Activated naive CD8-positive, alpha-beta T cell treated with anti-CD3 and anti-CD28 coated beads, Interleukin-2, amount 10 ng/mL, durations not matched to agents 7 days and 5 days (primary cell): ENCODE data around the gene LENG8. TPM values are rescaled to one million over a fixed set of nuclear protein-coding genes. Genes with fewer than 3 reads are reported as not detected.

Source experiments
- ATAC-seq: fragments of 150-1000 bp; cut with Tn5 transposase; one replicate; pipeline ENCODE4 v1.10.0; 2021; ENCODE audit warnings: low read depth, moderate library complexity
- POLR2A ChIA-PET: fragments of 350-600 bp; sonication (Branson Sonifier 250); formaldehyde crosslinking; loops from one replicate; lab custom pipeline; 2021; ENCODE audit warnings: antibody characterized with exemption; lab: Charles Lee
- DNase-seq: peaks from one replicate; pipeline ENCODE4 v3.0.0; 2021
- H3K27ac Mint-ChIP-seq: one replicate; pipeline ENCODE4 v1.8.0; 2022; ENCODE audit warnings: mild to moderate bottlenecking, mixed read lengths
- H3K27me3 Mint-ChIP-seq: one replicate; pipeline ENCODE4 v1.8.0; 2022; ENCODE audit warnings: mild to moderate bottlenecking, moderate library complexity, mixed read lengths
- H3K36me3 Mint-ChIP-seq: one replicate; pipeline ENCODE4 v1.8.0; 2021; ENCODE audit warnings: mild to moderate bottlenecking, mixed read lengths
- H3K4me1 Mint-ChIP-seq: one replicate; pipeline ENCODE4 v1.8.0; 2021; ENCODE audit warnings: mixed read lengths
- H3K4me3 Mint-ChIP-seq: one replicate; pipeline ENCODE4 v1.8.0; 2022; ENCODE audit warnings: mild to moderate bottlenecking, moderate library complexity, mixed read lengths
- H3K9me3 Mint-ChIP-seq: one replicate; pipeline ENCODE4 v1.8.0; 2021; ENCODE audit warnings: mixed read lengths
- total RNA-seq, 2 experiments: library from RNA; stranded (reverse); gene quantifications; one replicate each; pipeline ENCODE4 v1.2.3, GENCODE V29; 2021

LENG8 gene
- total RNA-seq, 2 experiments from 2014 or later, result 338 to 359 TPM

DNA sequence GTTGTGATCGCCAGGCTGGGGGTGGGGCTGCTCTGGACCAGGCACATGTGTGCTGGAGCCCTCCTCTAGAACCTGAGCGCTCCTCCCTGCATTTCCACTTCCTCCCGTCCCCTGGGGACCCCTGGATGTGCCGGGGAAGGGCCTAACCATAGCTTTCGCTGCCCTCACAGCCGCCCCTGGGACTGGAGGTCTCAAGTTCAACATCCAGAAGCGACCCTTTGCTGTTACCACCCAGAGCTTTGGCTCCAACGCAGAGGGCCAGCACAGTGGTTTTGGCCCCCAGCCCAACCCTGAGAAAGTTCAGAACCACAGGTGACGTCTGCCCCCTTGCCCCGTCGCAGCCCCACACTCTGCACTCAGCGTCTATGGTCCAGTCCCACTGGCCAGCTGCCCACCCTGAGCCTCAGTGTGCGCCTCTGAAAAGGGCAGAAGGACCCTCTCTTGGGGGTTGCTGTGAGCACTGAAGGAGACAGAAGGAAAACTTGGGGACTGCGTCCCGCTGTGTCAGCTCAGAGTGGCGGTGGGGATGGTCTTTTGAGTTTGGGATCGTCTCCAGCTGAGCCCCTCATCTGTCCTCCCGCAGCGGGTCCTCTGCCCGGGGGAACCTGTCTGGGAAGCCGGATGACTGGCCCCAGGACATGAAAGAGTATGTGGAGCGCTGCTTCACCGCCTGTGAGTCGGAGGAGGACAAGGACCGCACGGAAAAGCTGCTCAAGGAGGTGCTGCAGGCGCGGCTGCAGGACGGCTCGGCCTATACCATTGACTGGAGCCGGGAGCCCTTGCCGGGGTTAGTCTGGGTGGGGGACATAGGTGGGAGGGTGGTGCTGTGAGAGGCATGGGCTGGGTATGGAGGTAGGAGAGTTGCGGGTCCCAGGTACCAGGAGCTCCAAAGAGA is 6.0 kb downstream of the LENG8 start:
- Mint-ChIP-seq H3K27ac (no peak overlapping the region), H3K4me1 (peaks cover 13% of the 10 kb centered on the region), H3K27me3 (no peaks in the 10 kb centered on the region), H3K4me3 (no peak overlapping the region), H3K36me3 (peaks cover 20% of the 10 kb centered on the region), H3K9me3 (no peaks in the 10 kb centered on the region)
- DNase-seq, result no peak
- POLR2A ChIA-PET, result interaction anchor here (1.0 kb wide), 1 partner anchor 634 kb away, joined by 3 read pairs; no protein-coding TSS in a partner anchor
- ATAC-seq, result no peak

GRCh38 chr19:54455786-54456422 is 6.9 kb downstream of the LENG8 start:
- POLR2A ChIA-PET, result no interaction called here
- ATAC-seq (no peak), DNase-seq (no peak)
- H3K27me3 Mint-ChIP-seq, result no peaks in the 10 kb centered on the region
- H3K36me3 Mint-ChIP-seq, result peaks cover 20% of the 10 kb centered on the region
- H3K4me3 Mint-ChIP-seq, result no peak overlapping the region
- no peak overlapping the region for H3K27ac Mint-ChIP-seq
- H3K9me3 Mint-ChIP-seq, result no peaks in the 10 kb centered on the region
- H3K4me1 Mint-ChIP-seq, result peaks cover 9% of the 10 kb centered on the region

DNA sequence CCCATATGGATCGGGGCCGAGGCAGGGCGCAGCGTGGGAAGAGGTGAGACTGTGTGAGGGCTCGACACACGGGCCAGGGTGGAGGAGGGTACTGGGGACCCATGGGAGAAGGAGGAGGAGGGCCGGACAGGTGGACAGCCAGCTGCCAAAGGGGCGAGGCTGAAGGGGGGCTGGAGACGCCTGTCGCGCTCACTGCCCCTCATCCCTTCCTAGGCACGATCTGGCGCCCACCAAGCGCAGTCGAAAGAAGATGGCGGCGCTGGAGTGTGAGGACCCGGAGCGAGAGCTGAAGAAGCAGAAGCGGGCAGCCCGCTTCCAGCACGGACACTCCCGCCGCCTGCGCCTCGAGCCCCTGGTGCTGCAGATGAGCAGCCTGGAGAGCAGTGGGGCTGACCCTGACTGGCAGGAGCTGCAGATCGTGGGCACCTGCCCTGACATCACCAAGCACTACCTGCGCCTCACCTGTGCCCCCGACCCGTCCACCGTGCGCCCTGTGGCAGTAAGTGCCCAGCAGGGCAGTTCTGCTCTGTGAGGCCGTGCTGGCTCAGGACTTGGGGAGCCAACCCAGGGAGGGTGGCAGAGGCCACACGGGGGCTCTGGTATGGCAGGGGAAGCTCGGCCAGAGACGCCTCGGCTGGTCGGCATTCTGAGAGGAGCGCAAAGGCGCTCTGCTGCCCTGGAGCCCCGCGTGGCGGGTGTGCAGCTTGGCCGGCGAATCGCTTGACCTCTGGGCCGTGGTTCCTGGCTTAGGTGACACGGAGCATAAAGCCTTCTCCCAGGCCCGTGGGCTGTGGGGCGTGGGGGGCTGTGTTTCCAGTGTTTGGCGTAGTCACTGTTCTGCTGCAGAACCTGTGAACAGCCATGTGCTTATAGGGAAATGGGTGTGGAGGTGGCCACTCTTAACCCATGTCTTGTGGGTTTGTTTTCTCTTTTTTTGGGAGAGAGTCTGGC is 7.7 kb downstream of the LENG8 start:
- Mint-ChIP-seq H3K27ac (no peak overlapping the region), H3K4me1 (peaks cover 6% of the 10 kb centered on the region), H3K27me3 (no peaks in the 10 kb centered on the region), H3K9me3 (no peaks in the 10 kb centered on the region), H3K4me3 (no peak overlapping the region), H3K36me3 (peaks cover 24% of the 10 kb centered on the region)
- DNase-seq, result no peak
- ATAC-seq, result no peak
- POLR2A ChIA-PET, result no interaction called here

GRCh38 chr19:54457773-54458647 is 9.0 kb downstream of the LENG8 start:
- H3K4me3 Mint-ChIP-seq, result no peak overlapping the region
- H3K36me3 Mint-ChIP-seq, result peaks cover 26% of the 10 kb centered on the region
- ATAC-seq, result no peak
- no peak for DNase-seq
- H3K27ac Mint-ChIP-seq, result peak overlapping the region; percentile 28
- H3K4me1 Mint-ChIP-seq, result peaks cover 8% of the 10 kb centered on the region
- H3K9me3 Mint-ChIP-seq, result no peaks in the 10 kb centered on the region
- POLR2A ChIA-PET, result interaction anchor here (1.1 kb wide), 1 partner anchor 9 kb away, joined by 4 read pairs; the partner anchor contains the start of gene LENG8
- no peaks in the 10 kb centered on the region for H3K27me3 Mint-ChIP-seq

GRCh38 chr19:54458648-54459281 is 9.8 kb downstream of the LENG8 start:
- DNase-seq (no peak), ATAC-seq (no peak)
- Mint-ChIP-seq H3K4me3 (no peak overlapping the region), H3K27ac (peak overlapping the region; percentile 28), H3K27me3 (no peaks in the 10 kb centered on the region), H3K9me3 (no peaks in the 10 kb centered on the region), H3K36me3 (peaks cover 24% of the 10 kb centered on the region), H3K4me1 (peaks cover 7% of the 10 kb centered on the region)
- POLR2A ChIA-PET, result interaction anchor here (1.0 to 1.1 kb wide), 2 partner anchors 10 kb away, joined by 4 read pairs; partner anchors contain the start of gene LENG8

GRCh38 chr19:54459282-54460229 is 10.6 kb downstream of the LENG8 start:
- Mint-ChIP-seq H3K4me1 (peaks cover 12% of the 10 kb centered on the region), H3K27me3 (no peaks in the 10 kb centered on the region), H3K4me3 (no peak overlapping the region), H3K9me3 (no peaks in the 10 kb centered on the region), H3K36me3 (peaks cover 24% of the 10 kb centered on the region), H3K27ac (peak overlapping the region; percentile 30)
- DNase-seq (no peak), ATAC-seq (no peak)
- POLR2A ChIA-PET, result interaction anchor here (0.9 to 1.0 kb wide), 2 partner anchors 9 to 11 kb away, joined by 3 to 4 read pairs; no protein-coding TSS in a partner anchor

- Mint-ChIP-seq H3K27ac (no peak overlapping the region), H3K4me3 (no peak overlapping the region)
Observed at GRCh38 chr19:54460230-54461005, 11.4 kb downstream of the LENG8 start.

DNA sequence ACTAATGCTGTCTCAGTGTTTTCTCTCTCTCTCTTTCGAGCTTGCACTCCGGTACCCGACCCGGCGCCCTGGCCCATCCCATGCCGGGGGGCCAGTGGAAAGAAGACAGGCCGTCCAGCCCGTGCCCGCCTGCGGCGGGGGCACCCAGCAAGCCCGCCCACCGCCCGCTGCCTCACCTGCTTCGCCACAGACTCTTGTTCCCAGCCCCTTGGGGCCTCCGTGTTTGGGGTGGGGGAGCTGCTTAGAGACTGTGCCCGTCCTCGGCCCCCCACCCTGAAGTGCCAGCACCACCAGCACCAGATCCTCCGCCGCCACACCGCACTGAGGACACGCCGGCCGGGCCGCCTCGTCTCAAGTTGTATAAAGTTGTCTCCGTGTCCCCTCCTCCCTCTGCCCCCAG is 12.2 kb downstream of the LENG8 start:
- H3K36me3 Mint-ChIP-seq, result peaks cover 24% of the 10 kb centered on the region
- H3K4me3 Mint-ChIP-seq, result peak overlapping the region; percentile 10
- POLR2A ChIA-PET, result interaction anchor here (0.6 to 1.4 kb wide), 2 partner anchors 13 to 346 kb away, joined by 3 to 4 read pairs; partner anchors contain the start of gene LENG8

More at GRCh38 chr19:54460230-54461005, 11.4 kb downstream of the LENG8 start:
- no peak for ATAC-seq
- H3K9me3 Mint-ChIP-seq, result no peaks in the 10 kb centered on the region
- POLR2A ChIA-PET, result interaction anchor here (0.9 to 1.4 kb wide), 2 partner anchors 9 to 12 kb away, joined by 3 to 4 read pairs; partner anchors contain the start of gene LENG8
- H3K27me3 Mint-ChIP-seq, result peaks cover 3% of the 10 kb centered on the region
- peaks cover 24% of the 10 kb centered on the region for H3K36me3 Mint-ChIP-seq
- peaks cover 14% of the 10 kb centered on the region for H3K4me1 Mint-ChIP-seq
- no peak for DNase-seq

DNA sequence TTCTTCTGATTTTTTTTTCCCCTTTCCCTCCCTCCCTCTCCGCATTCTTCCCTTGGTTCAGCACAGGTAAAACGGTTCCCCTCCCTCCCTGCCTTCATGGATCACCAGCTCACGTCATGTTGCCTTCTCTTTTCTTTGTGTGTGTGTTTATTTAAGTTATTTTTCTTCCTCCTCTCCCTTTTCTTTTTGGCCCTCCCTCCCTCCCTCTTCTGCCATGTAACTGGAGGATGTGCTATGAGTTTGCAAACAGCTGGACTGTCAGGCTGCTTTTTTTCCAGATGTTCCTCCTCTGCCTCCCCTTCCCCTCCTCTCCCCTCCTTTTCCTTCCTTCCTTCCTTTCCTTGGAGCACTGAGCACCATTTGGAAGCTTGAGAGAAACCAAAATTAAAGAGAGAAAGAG is 12.6 kb downstream of the LENG8 start:
- H3K9me3 Mint-ChIP-seq, result no peaks in the 10 kb centered on the region
- no peak for ATAC-seq
- peaks cover 8% of the 10 kb centered on the region for H3K27me3 Mint-ChIP-seq
- POLR2A ChIA-PET, result interaction anchor here (0.6 to 1.4 kb wide), 3 partner anchors 13 to 347 kb away, joined by 3 to 4 read pairs (median 3); partner anchors contain the start of gene LENG8
- peak overlapping the region; percentile 65 for H3K27ac Mint-ChIP-seq
- H3K36me3 Mint-ChIP-seq, result peaks cover 22% of the 10 kb centered on the region
- no peak for DNase-seq
- H3K4me3 Mint-ChIP-seq, result peak overlapping the region; percentile 70
- peaks cover 14% of the 10 kb centered on the region for H3K4me1 Mint-ChIP-seq

More for the DNA sequence above, 12.2 kb downstream of the LENG8 start:
- peaks cover 14% of the 10 kb centered on the region for H3K4me1 Mint-ChIP-seq
- DNase-seq, result no peak
- H3K27ac Mint-ChIP-seq, result peak overlapping the region; percentile 65
- H3K9me3 Mint-ChIP-seq, result no peaks in the 10 kb centered on the region
- peaks cover 8% of the 10 kb centered on the region for H3K27me3 Mint-ChIP-seq
- no peak for ATAC-seq

DNA sequence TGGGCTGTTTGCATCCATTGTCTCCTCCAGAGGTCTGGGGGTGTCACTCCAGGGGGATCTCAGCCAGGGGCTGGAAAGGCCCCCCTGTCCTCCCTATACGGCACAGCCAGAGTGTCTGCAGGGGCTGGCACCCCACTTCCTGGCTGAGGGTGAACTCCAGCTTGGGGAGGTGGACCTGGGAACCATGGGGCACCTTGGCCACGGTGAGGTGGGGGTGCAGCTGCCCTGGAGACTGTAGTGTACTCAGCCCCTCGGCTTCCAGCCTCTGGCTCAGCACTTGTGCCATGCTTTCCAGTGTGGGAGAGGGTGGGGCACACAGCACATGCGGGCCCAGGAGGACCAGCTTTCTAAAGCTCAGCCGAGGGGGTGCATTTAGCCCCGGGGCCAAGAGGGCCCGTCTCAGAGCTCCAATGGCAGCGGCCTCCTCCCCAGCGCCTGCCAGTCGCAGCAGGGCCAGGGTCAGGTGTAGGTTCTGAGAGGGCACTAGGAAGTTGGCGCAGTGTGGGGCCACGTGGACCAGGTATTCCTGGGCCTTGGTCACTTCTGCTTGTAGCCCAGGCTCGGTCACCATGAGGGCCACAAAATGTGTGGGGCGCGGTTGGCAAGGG is 13.2 kb downstream of the LENG8 start:
- no peaks in the 10 kb centered on the region for H3K9me3 Mint-ChIP-seq
- no peak for DNase-seq
- peaks cover 14% of the 10 kb centered on the region for H3K4me1 Mint-ChIP-seq
- H3K36me3 Mint-ChIP-seq, result peaks cover 22% of the 10 kb centered on the region
- peaks cover 9% of the 10 kb centered on the region for H3K27me3 Mint-ChIP-seq
- H3K27ac Mint-ChIP-seq, result peak overlapping the region; percentile 75
- no peak for ATAC-seq
- H3K4me3 Mint-ChIP-seq, result peak overlapping the region; percentile 70
- POLR2A ChIA-PET, result interaction anchor here (0.6 to 2.0 kb wide), 4 partner anchors 9 to 22 kb away, joined by 3 to 9 read pairs (median 3); partner anchors contain the start of gene LENG8
